Fibroblast of pulmonary artery (primary cell): ENCODE measurements around the gene CKAP2.

Experiments used
- DNase-seq: peaks from one replicate; pipeline ENCODE4 v3.0.0-alpha.2; 2010; ENCODE audit warnings: low read depth
- H3K4me3 ChIP-seq: replicated peaks from 2 replicates; pipeline ENCODE4 v1.5.1; 2011; ENCODE audit warnings: low read depth, mild to moderate bottlenecking, control low read depth, low read length, moderate library complexity
- TF ChIP-seq, protein P1 (sequence below): IDR thresholded peaks from 2 replicates; pipeline ENCODE4 v1.5.1; 2011; ENCODE audit warnings: mild to moderate bottlenecking, control low read depth, low read length, inconsistent platforms; ENCODE audit errors: missing control alignments

CKAP2 gene

DNA sequence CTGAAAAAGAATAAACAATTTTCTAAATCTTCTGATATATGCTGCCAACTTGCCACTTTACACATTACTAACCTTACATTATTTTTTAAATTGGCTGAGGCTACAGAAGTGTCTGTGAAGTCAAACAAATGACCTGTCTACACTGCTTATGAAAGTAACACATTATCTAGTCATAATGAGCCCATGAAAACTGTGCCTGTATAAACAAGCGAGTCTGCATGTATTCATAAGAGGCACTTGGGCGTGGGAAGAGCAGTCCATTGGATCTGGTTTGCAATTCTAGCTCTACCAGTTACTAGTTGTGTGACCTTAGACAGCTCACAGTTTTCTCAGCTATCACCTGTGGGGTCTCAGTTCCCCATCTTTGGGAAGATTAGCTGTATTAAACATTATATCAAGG lies 7.9 kb upstream of the CKAP2 start:
- no peak for DNase-seq
- no peak overlapping the region for H3K4me3 ChIP-seq
- TF ChIP-seq, protein P1, sequence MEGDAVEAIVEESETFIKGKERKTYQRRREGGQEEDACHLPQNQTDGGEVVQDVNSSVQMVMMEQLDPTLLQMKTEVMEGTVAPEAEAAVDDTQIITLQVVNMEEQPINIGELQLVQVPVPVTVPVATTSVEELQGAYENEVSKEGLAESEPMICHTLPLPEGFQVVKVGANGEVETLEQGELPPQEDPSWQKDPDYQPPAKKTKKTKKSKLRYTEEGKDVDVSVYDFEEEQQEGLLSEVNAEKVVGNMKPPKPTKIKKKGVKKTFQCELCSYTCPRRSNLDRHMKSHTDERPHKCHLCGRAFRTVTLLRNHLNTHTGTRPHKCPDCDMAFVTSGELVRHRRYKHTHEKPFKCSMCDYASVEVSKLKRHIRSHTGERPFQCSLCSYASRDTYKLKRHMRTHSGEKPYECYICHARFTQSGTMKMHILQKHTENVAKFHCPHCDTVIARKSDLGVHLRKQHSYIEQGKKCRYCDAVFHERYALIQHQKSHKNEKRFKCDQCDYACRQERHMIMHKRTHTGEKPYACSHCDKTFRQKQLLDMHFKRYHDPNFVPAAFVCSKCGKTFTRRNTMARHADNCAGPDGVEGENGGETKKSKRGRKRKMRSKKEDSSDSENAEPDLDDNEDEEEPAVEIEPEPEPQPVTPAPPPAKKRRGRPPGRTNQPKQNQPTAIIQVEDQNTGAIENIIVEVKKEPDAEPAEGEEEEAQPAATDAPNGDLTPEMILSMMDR = no peak

DNA sequence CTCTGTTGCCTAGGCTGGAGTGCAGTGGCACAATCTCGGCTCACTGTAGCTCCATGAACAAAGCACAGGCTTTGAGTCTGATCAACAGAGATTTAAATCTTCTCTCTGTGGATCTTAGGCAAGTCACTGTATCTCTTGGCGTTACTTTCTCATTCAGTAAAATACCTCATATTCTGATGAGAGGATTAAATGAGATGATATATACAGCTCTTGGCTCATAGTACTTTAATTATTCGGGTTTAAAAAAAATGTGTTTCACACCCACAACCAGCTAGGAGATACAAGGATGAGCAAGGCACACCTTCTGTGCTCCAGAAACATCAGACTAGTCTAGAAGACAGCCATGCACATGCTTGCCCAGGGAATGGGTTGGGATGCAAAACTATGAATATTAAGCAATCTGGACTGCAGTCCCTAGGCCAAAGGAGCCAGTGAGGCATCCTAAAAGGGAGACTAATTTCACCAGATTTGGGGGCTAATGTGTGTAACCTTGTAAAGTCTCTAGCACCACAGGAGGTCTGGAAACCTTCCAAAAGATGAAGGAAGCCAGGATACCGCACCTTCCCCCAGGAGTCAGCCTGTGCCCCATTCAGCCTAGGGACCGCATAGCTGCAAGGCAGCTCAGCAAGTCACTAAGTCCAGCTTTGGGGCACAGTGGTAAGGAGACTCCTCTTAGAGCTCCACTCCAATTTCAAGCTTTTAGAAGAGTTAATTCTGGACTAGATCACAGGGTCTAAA lies 7.3 kb upstream of the CKAP2 start:
- TF ChIP-seq, protein P1 = no peak
- DNase-seq = no peak
- no peak overlapping the region for H3K4me3 ChIP-seq

DNA sequence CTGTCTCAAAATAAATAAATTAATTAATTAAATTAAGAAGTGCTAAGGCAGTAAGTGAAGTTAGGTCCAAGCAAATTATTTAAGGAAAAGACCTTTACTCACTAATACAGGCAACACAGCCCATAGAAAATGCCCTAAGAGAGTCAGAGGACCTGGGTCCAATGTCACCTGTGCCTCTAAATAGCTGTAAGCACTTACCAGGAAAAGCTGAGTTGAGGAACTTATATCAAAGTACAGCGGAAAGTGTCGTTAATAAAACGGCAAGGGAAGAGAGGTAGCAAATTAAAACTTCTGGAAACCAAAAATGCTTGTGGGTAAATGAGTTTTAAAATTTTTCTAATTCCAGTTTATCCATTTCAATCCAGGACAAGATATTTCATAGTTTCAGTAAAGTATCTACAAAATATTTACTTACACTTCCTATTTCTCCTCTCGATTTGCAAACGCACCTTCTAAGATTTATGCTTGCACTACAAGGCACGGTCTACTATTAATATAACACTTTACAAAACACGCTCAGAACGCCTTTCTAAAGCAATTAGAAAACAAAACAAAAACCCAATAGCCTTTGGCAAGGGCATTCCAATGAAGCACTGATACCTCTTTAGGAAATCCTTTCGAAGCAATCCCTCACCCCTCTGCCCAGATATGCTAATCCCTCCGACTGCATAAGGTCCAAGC lies 5.8 kb upstream of the CKAP2 start:
- TF ChIP-seq, protein P1 = no peak
- H3K4me3 ChIP-seq = peak overlapping the region; percentile 89
- DNase-seq = no peak

DNA sequence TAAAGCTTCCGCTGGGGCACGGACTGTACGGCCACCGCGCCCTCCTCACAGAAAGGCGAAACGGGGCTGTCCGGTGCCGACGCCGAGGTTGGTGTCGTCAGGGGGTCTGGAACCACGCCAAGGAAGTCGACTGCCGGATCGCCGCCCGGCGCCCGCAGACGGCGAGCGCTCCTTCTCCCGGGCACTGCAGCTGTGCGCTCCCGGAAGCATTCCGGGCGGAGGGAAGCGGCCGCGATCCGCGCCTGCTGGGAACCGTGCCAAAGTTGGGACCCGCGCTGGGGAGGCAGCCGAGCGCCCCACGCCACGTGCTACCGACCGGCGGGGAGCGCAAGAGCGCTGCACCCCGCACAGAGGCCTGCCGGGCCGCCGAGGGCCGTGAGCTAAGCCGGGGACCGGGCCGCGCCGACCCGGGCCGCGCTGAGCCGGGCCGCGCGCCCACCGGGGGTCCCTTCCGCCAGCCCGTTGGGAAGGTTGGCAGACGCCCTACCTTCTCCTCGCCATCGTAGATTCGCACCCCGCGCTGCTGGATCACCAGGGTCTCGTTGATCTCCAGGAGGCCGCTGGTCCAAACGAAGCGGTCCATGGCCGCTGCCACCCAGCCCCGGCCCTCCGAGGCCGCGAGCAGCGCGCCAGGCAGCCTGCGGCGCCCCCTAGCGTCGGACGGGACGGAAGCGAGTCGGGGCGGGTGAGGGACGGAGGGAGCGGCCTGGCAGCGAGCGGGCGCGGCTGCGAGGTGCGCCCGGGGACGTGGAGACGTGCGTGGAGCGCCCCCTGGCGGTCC lies 5.1 kb upstream of the CKAP2 start, which contains the start of gene VPS36:
TSS of gene VPS36 (minus strand) at position 623 of the 781 bp plus-strand sequence. CDS start at position 583, 40 bp downstream.
- peak within 1 kb of the TSS; percentile 89 for H3K4me3 ChIP-seq
- TF ChIP-seq, protein P1 = peak; percentile 66
- DNase-seq = peak; percentile 95

DNA sequence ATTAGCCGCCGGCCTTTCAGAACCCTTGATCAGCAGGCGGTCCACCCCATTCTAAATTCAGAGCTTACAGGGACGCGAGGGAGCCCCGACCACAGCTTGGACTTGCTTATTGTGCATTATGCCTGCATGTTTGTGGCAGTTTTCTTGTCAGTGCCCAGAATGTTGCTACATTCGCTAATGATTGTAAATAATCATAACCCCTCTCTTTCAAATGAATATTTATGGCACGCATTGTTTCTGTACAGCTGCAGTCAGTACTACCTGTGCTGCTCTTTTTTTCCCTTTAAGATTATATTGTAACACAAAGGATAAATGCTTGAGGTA lies 4.5 kb upstream of the CKAP2 start:
- TF ChIP-seq, protein P1 = no peak
- H3K4me3 ChIP-seq = peak overlapping the region; percentile 21
- no peak for DNase-seq

DNA sequence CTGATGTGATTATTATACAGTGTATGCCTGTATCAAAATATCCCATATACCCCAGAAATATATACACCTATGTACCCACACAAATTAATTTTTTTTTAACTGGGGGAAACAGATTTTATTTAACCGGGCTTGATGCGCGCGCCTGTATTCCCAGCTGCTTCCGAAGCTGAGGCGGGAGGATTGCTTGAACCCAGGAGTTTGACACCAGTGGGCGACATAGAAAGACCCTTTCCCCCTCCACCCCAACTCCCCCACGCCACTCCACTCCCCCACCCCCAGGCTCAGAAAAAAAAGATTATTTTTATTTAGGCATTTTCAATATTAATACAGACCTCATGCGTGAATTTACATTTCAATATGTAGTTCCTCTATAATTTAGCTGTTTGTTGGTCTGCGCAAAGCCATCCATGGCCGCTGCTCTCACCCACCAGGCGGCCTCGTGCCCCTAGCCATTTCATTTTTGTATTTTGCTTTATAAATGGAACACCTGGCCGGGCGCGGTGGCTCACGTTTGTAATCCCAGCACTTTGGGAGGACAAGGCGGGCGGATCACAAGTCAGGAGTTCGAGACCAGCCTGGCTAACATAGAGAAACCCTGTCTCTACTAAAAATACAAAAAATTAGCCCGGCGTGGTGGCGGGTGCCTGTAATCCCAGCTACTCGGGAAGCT lies 4.0 kb upstream of the CKAP2 start:
- no peak for DNase-seq
- TF ChIP-seq, protein P1 = no peak
- H3K4me3 ChIP-seq = no peak overlapping the region
